ENCODE results near the gene TSPOAP1. TPM values are rescaled to one million over a fixed set of nuclear protein-coding genes. Genes with fewer than 3 reads are reported as not detected.
A peak's percentile ranks its signal among the peaks of the same experiment; 100 is the strongest.

The TSPOAP1 gene
- total and polyA plus RNA-seq, 4 donors: 4.3 to 46.7 (median 15.0) TPM

DNA sequence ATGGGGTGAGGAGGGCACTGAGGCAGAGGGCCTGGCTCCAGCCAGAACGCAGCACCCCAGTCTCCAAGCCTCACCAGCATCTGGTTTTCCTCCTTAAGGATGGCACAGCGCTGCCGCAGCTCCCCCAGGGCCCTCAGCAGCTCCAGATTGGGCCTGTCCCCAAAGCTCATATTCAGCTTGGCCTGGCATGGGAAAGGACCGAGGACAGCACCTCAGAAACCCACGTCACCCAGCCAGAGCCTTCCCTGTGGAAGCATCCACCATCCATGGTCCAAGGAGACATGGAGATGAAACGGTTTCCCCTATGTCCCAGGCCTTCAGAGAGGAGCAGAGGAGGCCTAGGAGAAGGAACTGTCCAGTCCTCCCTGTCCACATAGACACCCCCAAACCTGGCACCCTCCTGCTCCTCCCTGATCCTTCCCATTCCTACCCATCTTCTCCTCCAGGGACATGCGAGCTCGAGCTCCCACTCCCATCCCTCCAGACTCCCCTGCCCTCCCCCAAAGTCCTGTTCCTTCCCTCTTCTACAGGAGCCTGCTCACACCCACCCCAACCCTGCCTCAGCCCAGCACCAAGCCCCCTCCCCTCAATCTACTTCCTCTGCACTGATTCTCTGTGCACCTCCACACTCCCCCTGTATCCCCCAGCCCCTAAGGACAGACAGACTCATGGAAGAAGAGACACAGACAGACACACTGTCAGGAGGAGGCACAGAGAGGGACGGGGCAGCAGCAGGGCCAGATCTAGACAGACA, 1.8 kb downstream of the TSPOAP1 start:
- H3K4me3 ChIP-seq (ENCODE audit: low read length in 2 of 2): no peak overlapping the region
- 89% methylated on average over 8 to 9 of the region's 9 CpGs for WGBS, 2 donors

DNA sequence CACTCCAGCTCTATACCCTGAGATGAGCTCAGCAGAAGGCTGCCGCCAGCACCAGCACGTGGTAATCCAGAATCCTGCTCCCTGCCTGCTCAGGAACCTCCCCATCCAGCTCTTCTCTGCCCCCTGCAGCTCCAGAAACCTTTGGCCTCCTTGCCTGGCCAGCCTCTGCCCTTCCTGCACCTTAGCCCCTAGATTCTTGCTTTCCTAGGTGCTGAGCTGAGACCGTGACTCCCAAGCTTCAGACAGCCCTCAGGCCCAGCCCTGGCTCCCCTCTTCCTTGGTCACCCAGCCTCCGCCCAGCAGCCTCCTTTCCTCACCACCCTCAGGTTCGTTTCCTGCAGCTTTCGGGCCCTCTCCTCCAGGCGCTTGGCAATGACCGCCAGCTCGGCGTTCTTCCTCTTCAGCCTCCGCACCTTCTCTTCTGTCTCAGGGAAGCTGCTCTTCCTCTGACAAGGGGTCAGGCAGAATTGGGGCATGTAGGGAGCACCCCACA, 2.6 kb downstream of the TSPOAP1 start:
- no peak overlapping the region for H3K4me3 ChIP-seq (ENCODE audit: low read length in 2 of 2)
- H3K27me3 ChIP-seq (ENCODE audit: control insufficient read depth in 1 of 2, insufficient read depth in 2 of 2, low read length in 1 of 2): no peaks in the 10 kb centered on the region
- H3K27ac ChIP-seq (ENCODE audit: low read depth in 1 of 2, low read length in 2 of 2): no peak overlapping the region
- DNase-seq (peak in 1 of 2 donors; percentile 55), ATAC-seq (ENCODE audit: low FRiP score) (no peak)
- WGBS, 2 donors: 89 to 90% methylated on average over 11 of the region's 11 CpGs
- H3K4me1 ChIP-seq (ENCODE audit: control insufficient read depth in 1 of 2, insufficient read depth in 2 of 2, low read length in 2 of 2): no peaks in the 10 kb centered on the region
- no peaks in the 10 kb centered on the region for H3K36me3 ChIP-seq (ENCODE audit: control insufficient read depth in 1 of 2, insufficient read depth in 2 of 2, low read length in 1 of 2)
- intact Hi-C loops (cut with DNase I): no loop called here
- no peaks in the 10 kb centered on the region for H3K9me3 ChIP-seq (ENCODE audit: control insufficient read depth, low read length)

More for the DNA sequence above, 1.8 kb downstream of the TSPOAP1 start:
- Histone ChIP-seq H3K9me3 (ENCODE audit: control insufficient read depth, low read length) (no peaks in the 10 kb centered on the region), H3K36me3 (ENCODE audit: control insufficient read depth in 1 of 2, insufficient read depth in 2 of 2, low read length in 1 of 2) (no peaks in the 10 kb centered on the region), H3K27me3 (ENCODE audit: control insufficient read depth in 1 of 2, insufficient read depth in 2 of 2, low read length in 1 of 2) (no peaks in the 10 kb centered on the region), H3K27ac (ENCODE audit: low read depth in 1 of 2, low read length in 2 of 2) (no peak overlapping the region), H3K4me1 (ENCODE audit: control insufficient read depth in 1 of 2, insufficient read depth in 2 of 2, low read length in 2 of 2) (no peaks in the 10 kb centered on the region)
- intact Hi-C loops (cut with DNase I): no loop called here
- no peak for ATAC-seq (ENCODE audit: low FRiP score)
- DNase-seq: peak in 1 of 2 donors; percentile 25

DNA sequence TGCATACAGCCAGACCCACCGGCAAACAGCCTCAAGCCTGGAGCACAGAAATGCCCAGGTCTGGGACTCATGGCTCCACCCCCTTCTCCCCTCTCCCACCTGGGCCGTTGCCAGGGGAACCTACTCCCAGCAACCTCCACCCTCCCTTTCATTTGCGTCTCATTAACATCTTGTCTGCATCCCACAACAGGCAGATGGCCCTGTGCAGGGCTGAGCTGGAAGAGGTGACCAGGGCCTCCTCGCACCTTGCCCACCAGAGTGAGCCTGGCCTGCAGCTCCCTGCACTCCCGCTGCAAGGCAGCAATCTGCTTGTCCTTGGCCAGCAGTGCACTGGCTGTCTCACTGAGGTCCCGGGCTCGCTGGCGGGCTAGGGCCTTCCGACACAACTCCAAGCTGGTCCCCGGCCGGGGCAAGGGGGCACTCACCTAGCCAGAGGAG, 3.3 kb downstream of the TSPOAP1 start:
- intact Hi-C loops (cut with DNase I): no loop called here
- no peak for ATAC-seq (ENCODE audit: low FRiP score)
- Histone ChIP-seq H3K4me3 (ENCODE audit: low read length in 2 of 2) (no peak overlapping the region), H3K36me3 (ENCODE audit: control insufficient read depth in 1 of 2, insufficient read depth in 2 of 2, low read length in 1 of 2) (no peaks in the 10 kb centered on the region), H3K9me3 (ENCODE audit: control insufficient read depth, low read length) (no peaks in the 10 kb centered on the region), H3K27ac (ENCODE audit: low read depth in 1 of 2, low read length in 2 of 2) (no peak overlapping the region), H3K27me3 (ENCODE audit: control insufficient read depth in 1 of 2, insufficient read depth in 2 of 2, low read length in 1 of 2) (no peaks in the 10 kb centered on the region), H3K4me1 (ENCODE audit: control insufficient read depth in 1 of 2, insufficient read depth in 2 of 2, low read length in 2 of 2) (no peaks in the 10 kb centered on the region)
- peak in 1 of 2 donors; percentile 69 for DNase-seq
- WGBS, 2 donors: 82% methylated on average over 11 of the region's 11 CpGs

DNA sequence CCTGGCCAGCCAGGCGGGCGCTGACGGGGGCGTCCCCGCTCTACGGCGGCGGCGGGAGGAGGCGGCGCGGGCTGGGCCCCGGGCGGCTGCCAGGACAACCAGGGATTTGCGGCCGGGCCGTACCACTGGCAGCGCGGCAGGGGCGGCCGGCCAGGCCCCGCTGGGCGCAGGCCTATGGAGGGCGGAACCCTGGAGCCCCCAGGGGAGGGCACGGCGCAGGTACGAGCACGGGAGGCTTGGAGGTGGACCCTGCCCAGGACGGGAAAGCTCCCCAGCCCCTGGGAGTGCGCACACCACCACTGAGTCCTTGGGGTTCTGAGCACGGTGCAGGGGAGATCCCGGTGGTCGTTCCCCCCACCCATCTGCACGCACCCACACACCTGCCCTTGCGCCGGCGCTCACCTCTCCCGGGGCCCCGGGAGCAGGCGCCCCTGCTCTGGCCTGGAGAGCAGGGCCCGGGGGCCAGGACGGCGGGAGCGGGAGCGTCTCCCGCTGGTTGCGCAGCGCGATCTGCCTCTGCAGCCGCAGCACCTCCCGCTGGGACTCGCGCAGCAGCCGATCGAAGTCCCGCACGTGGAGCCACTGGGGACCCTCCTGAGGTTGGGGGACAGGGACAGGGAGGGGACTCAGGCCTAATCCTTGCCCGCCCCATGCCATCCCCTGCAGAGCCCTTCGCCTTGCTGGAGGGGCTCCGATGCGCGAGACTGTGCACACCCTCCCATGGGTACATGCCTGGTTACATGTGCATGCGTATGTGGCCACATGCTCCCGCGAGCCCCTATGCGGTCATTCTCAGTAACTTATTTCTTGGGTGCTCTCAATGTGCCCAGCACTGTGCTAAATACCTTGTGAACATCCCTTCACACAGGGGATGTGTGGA, 3.9 kb downstream of the TSPOAP1 start:
- intact Hi-C loops (cut with DNase I): loop anchor here in 1 of 2 donors (5.0 kb wide), 2 partner anchors 33 to 93 kb away; partner anchors contain the start of gene RNF43

DNA sequence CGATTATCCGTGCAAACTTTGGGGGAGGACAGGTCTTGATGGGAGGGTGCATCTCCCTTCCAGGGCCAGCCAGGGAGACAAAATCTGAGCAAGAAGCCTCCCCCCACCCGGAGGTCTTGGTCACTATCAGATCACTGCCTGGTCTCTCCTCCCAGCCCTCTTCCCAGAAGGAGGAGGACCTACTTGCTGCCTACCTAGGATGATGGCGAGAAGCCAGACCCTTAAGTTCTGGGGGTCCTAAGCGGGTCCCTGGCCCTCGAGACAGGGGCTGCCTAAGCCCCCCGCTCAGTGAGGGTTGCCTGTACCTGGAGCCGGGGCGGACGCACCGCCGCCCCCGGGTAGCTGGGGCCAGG, 4.6 kb downstream of the TSPOAP1 start:
- Histone ChIP-seq H3K9me3 (ENCODE audit: control insufficient read depth, low read length) (no peaks in the 10 kb centered on the region), H3K4me3 (ENCODE audit: low read length in 2 of 2) (peak overlapping the region; percentile 51 to 53), H3K4me1 (ENCODE audit: control insufficient read depth in 1 of 2, insufficient read depth in 2 of 2, low read length in 2 of 2) (no peaks in the 10 kb centered on the region), H3K27ac (ENCODE audit: low read depth in 1 of 2, low read length in 2 of 2) (no peak overlapping the region), H3K27me3 (ENCODE audit: control insufficient read depth in 1 of 2, insufficient read depth in 2 of 2, low read length in 1 of 2) (no peaks in the 10 kb centered on the region), H3K36me3 (ENCODE audit: control insufficient read depth in 1 of 2, insufficient read depth in 2 of 2, low read length in 1 of 2) (no peaks in the 10 kb centered on the region)
- WGBS, 2 donors: 9% methylated on average over 13 of the region's 13 CpGs
- intact Hi-C loops (cut with DNase I): loop anchor here in 1 of 2 donors (5.0 kb wide), 2 partner anchors 33 to 93 kb away; partner anchors contain the start of gene RNF43
- ATAC-seq (ENCODE audit: low FRiP score) (no peak), DNase-seq (no peak)

More for the DNA sequence above, 3.9 kb downstream of the TSPOAP1 start:
- ATAC-seq (ENCODE audit: low FRiP score) (peak; percentile 70), DNase-seq (peak; percentile 67 to 83)
- no peak overlapping the region for H3K27ac ChIP-seq (ENCODE audit: low read depth in 1 of 2, low read length in 2 of 2)
- no peaks in the 10 kb centered on the region for H3K4me1 ChIP-seq (ENCODE audit: control insufficient read depth in 1 of 2, insufficient read depth in 2 of 2, low read length in 2 of 2)
- peak overlapping the region; percentile 51 to 53 for H3K4me3 ChIP-seq (ENCODE audit: low read length in 2 of 2)
- H3K27me3 ChIP-seq (ENCODE audit: control insufficient read depth in 1 of 2, insufficient read depth in 2 of 2, low read length in 1 of 2): no peaks in the 10 kb centered on the region
- H3K9me3 ChIP-seq (ENCODE audit: control insufficient read depth, low read length): no peaks in the 10 kb centered on the region
- 4 to 5% methylated on average over 42 to 66 of the region's 66 CpGs for WGBS, 2 donors
- no peaks in the 10 kb centered on the region for H3K36me3 ChIP-seq (ENCODE audit: control insufficient read depth in 1 of 2, insufficient read depth in 2 of 2, low read length in 1 of 2)

DNA sequence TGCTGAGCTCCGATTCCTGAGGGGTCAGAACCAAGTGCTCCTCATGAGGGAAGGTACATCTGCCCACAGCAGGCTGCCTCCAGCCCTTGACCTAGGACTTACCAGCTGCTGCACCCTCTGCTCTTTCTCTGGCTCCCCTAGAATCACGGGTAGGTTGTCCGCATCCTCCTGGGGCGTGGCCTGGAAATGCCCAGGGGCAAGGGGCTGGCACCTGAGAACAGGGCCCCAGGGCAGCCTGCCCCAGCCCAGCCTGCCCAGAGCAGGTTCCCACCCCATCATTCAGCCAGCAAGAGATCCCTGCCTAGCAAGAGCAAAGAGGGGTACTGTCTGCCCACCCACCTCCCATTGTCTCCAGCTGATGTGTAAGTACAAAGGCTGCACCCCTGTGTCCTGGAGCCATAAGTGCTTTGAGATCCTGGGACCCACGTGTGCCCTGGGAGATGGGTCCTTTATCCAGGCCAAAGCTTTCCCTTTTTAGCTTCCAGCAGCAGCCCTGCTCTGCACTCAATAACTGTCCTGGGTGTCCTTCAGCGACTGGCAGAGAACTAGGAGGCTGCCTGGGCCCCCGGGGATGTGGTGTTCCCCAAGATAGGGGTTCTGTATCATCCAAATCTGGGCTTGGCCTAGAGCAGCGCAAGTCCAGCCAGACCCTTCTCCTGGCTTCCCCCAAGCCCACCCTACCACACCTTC, 5.1 kb downstream of the TSPOAP1 start:
- intact Hi-C loops (cut with DNase I): loop anchor here in 1 of 2 donors (5.0 kb wide), 2 partner anchors 34 to 94 kb away; partner anchors contain the start of gene RNF43
- no peaks in the 10 kb centered on the region for H3K27me3 ChIP-seq (ENCODE audit: control insufficient read depth in 1 of 2, insufficient read depth in 2 of 2, low read length in 1 of 2)
- 58 to 59% methylated on average over 8 of the region's 8 CpGs for WGBS, 2 donors
- DNase-seq (peak in 1 of 2 donors; percentile 57), ATAC-seq (ENCODE audit: low FRiP score) (no peak)
- no peak overlapping the region for H3K4me3 ChIP-seq (ENCODE audit: low read length in 2 of 2)
- no peaks in the 10 kb centered on the region for H3K36me3 ChIP-seq (ENCODE audit: control insufficient read depth in 1 of 2, insufficient read depth in 2 of 2, low read length in 1 of 2)
- H3K9me3 ChIP-seq (ENCODE audit: control insufficient read depth, low read length): no peaks in the 10 kb centered on the region
- H3K27ac ChIP-seq (ENCODE audit: low read depth in 1 of 2, low read length in 2 of 2): no peak overlapping the region
- no peaks in the 10 kb centered on the region for H3K4me1 ChIP-seq (ENCODE audit: control insufficient read depth in 1 of 2, insufficient read depth in 2 of 2, low read length in 2 of 2)

DNA sequence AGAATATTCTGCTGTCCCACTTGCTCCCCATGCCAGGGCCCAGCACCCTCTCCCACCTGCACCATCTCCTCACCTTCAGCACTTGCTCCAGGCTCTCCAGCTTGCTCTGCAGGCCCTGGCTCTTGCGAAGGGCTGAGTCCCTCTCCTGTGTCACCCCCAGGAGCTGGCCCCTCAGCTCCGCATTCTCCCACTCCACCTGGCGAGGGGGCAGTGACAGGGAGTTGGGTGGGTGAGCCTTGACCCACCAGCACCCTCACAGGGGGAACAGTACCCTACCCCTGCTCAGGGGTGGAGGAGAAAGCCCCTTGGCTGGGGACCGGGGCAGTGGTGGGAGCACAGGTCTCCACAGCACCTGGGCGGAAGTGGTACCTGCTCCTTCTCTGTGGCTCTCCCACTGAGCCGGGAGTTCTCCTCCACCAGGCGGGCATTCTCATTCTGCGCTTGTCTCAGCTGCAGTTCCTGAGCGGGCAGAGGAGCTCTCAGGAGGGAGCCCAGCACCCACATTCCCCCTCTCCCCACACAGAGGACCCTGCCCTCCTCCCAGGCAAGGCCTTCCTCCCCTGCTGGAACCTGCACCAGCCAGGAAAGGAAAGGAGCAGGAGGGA, 5.9 kb downstream of the TSPOAP1 start:
- ATAC-seq (ENCODE audit: low FRiP score) (no peak), DNase-seq (peak in 1 of 2 donors; percentile 45)
- Histone ChIP-seq H3K36me3 (ENCODE audit: control insufficient read depth in 1 of 2, insufficient read depth in 2 of 2, low read length in 1 of 2) (no peaks in the 10 kb centered on the region), H3K9me3 (ENCODE audit: control insufficient read depth, low read length) (no peaks in the 10 kb centered on the region), H3K4me1 (ENCODE audit: control insufficient read depth in 1 of 2, insufficient read depth in 2 of 2, low read length in 2 of 2) (no peaks in the 10 kb centered on the region), H3K27ac (ENCODE audit: low read depth in 1 of 2, low read length in 2 of 2) (no peak overlapping the region), H3K4me3 (ENCODE audit: low read length in 2 of 2) (no peak overlapping the region), H3K27me3 (ENCODE audit: control insufficient read depth in 1 of 2, insufficient read depth in 2 of 2, low read length in 1 of 2) (no peaks in the 10 kb centered on the region)
- 95 to 97% methylated on average over 9 of the region's 9 CpGs for WGBS, 2 donors
- intact Hi-C loops (cut with DNase I): loop anchor here in 1 of 2 donors (5.0 kb wide), 2 partner anchors 35 to 95 kb away; partner anchors contain the start of gene RNF43
